ENCODE data around the gene TMC1. TPM values are rescaled to one million over a fixed set of nuclear protein-coding genes. Genes with fewer than 3 reads are reported as not detected.

The TMC1 gene
- total and polyA plus RNA-seq, 2 experiments from 2014 or later, result not detected

DNA sequence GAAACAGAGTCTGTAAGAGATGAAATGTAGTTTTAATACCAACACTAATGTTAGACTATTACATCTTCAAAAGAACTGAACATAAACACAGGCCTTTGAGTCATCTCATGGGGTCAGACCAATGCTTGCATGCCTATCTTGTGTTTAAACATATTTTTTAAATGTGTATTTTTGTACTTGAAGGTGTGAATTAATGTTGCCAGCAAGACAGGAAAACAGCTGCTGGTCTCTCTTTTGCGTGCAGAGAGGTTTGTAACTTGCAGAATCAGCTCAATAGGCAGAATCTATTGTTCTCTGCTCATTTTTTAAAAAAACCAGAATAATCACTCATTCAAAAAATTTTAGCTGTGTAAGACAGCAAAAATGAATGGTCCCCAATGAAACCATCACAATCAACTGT lies 251.3 kb downstream of the TMC1 start:
- Histone ChIP-seq H3K4me3 (no peak overlapping the region), H3K36me3 (no peaks in the 10 kb centered on the region), H3K9me3 (ENCODE audit: low read depth) (no peaks in the 10 kb centered on the region), H3K27ac (no peak overlapping the region), H3K27me3 (no peaks in the 10 kb centered on the region), H3K4me1 (ENCODE audit: low read depth) (no peaks in the 10 kb centered on the region)
- no peak for DNase-seq (ENCODE audit: low read depth in 1 of 2, low spot score in 1 of 2)
- TF ChIP-seq, protein P1, sequence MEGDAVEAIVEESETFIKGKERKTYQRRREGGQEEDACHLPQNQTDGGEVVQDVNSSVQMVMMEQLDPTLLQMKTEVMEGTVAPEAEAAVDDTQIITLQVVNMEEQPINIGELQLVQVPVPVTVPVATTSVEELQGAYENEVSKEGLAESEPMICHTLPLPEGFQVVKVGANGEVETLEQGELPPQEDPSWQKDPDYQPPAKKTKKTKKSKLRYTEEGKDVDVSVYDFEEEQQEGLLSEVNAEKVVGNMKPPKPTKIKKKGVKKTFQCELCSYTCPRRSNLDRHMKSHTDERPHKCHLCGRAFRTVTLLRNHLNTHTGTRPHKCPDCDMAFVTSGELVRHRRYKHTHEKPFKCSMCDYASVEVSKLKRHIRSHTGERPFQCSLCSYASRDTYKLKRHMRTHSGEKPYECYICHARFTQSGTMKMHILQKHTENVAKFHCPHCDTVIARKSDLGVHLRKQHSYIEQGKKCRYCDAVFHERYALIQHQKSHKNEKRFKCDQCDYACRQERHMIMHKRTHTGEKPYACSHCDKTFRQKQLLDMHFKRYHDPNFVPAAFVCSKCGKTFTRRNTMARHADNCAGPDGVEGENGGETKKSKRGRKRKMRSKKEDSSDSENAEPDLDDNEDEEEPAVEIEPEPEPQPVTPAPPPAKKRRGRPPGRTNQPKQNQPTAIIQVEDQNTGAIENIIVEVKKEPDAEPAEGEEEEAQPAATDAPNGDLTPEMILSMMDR (IDR thresholded peaks at IDR 0.05; ENCODE audit: low read depth, low read length), result no peak

- Histone ChIP-seq H3K27ac (no peak overlapping the region), H3K9me3 (ENCODE audit: low read depth) (no peaks in the 10 kb centered on the region), H3K4me3 (no peak overlapping the region), H3K36me3 (no peaks in the 10 kb centered on the region), H3K4me1 (ENCODE audit: low read depth) (no peaks in the 10 kb centered on the region), H3K27me3 (no peaks in the 10 kb centered on the region)
- no peak for DNase-seq (ENCODE audit: low read depth in 1 of 2, low spot score in 1 of 2)
- TF ChIP-seq, protein P1 (IDR thresholded peaks at IDR 0.05; ENCODE audit: low read depth, low read length), result no peak
Measured at GRCh38 chr9:72773570-72773969, 252.2 kb downstream of the TMC1 start.

- no peak for DNase-seq (ENCODE audit: low read depth in 1 of 2, low spot score in 1 of 2)
- Histone ChIP-seq H3K4me1 (ENCODE audit: low read depth) (no peaks in the 10 kb centered on the region), H3K9me3 (ENCODE audit: low read depth) (no peaks in the 10 kb centered on the region), H3K27me3 (no peaks in the 10 kb centered on the region), H3K27ac (no peak overlapping the region), H3K36me3 (no peaks in the 10 kb centered on the region), H3K4me3 (no peak overlapping the region)
- TF ChIP-seq, protein P1 (IDR thresholded peaks at IDR 0.05; ENCODE audit: low read depth, low read length), result no peak
Measured at GRCh38 chr9:72775570-72775969, 254.2 kb downstream of the TMC1 start.

DNA sequence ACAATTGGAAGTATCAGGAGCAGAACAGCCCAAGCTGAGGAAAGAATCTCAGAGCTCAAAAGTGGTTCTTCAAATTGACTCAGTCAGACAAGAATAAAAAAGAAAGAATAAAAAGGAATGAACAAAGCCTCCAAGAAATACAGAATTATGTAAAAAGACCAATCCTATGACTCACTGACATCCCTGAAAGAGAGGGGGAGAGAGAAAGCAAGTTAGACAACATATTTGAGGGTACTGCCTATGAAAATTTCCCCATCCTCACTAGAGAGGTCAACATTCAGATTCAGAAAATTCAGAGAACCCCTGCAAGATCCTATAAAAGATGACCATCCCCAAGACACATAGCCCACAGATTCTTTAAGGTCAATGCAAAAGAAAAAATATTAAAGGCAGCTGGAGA lies 258.2 kb downstream of the TMC1 start:
- no peaks in the 10 kb centered on the region for H3K4me1 ChIP-seq (ENCODE audit: low read depth)
- H3K4me3 ChIP-seq, result no peak overlapping the region
- no peaks in the 10 kb centered on the region for H3K9me3 ChIP-seq (ENCODE audit: low read depth)
- no peaks in the 10 kb centered on the region for H3K27me3 ChIP-seq
- H3K36me3 ChIP-seq, result no peaks in the 10 kb centered on the region
- TF ChIP-seq, protein P1 (IDR thresholded peaks at IDR 0.05; ENCODE audit: low read depth, low read length), result no peak
- no peak for DNase-seq (ENCODE audit: low read depth in 1 of 2, low spot score in 1 of 2)
- no peak overlapping the region for H3K27ac ChIP-seq

DNA sequence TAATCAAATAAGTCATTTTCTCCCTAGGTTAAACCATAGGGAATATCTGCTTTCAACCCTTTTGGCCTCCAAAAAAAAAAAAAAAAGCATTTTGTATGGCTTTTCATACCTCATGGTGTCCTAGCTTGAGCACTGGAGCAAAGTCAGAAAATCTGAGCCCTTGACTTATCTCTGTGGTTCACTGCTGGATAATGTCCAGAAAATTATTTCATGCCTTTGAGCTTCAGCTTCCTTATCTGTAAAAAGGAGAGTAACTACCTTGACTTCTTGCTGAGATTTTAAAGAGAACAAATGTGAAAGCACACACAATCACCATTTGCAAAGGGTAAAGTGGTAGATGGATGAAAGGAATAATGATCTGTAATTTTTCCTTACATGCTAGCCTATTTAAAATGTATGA lies 265.5 kb downstream of the TMC1 start:
- H3K36me3 ChIP-seq, result no peaks in the 10 kb centered on the region
- no peak for DNase-seq (ENCODE audit: low read depth in 1 of 2, low spot score in 1 of 2)
- TF ChIP-seq, protein P1 (IDR thresholded peaks at IDR 0.05; ENCODE audit: low read depth, low read length), result no peak

More for the DNA sequence above, 265.5 kb downstream of the TMC1 start:
- Histone ChIP-seq H3K4me3 (no peak overlapping the region), H3K4me1 (ENCODE audit: low read depth) (no peaks in the 10 kb centered on the region), H3K9me3 (ENCODE audit: low read depth) (no peaks in the 10 kb centered on the region), H3K27ac (no peak overlapping the region), H3K27me3 (no peaks in the 10 kb centered on the region)

All from cardiac muscle cell (in vitro differentiated cells and primary cell).